Measurements from ENCODE around the gene ITK. TPM values are rescaled to one million over a fixed set of nuclear protein-coding genes. Genes with fewer than 3 reads are reported as not detected.

ITK gene
- polyA plus RNA-seq, 1 donor (not counting 4 experiments of a cell fraction or from before 2014, with no cell fraction given): not detected

GRCh38 chr5:157188270-157188669 is 7.6 kb downstream of the ITK start:
- no peaks in the 10 kb centered on the region for H3K27me3 ChIP-seq (ENCODE audit: control insufficient read depth, extremely low read depth, insufficient read depth, low read length)
- dilution Hi-C loops (cut with MboI; ENCODE audit: extremely low pct_ligation_motif_present, low sequenced_read_pairs): no loop called here

GRCh38 chr5:157189223-157189622 is 8.6 kb downstream of the ITK start:
- Histone ChIP-seq H3K27me3 (ENCODE audit: control insufficient read depth, extremely low read depth, insufficient read depth, low read length) (no peaks in the 10 kb centered on the region), H2AFZ (ENCODE audit: control insufficient read depth, low read length) (no peak overlapping the region)
- no peak for FAIRE-seq

More at GRCh38 chr5:157188270-157188669, 7.6 kb downstream of the ITK start:
- no peaks in the 10 kb centered on the region for H3K9me3 ChIP-seq (ENCODE audit: control insufficient read depth, low read depth, low read length)
- no peak overlapping the region for H2AFZ ChIP-seq (ENCODE audit: control insufficient read depth, low read length)
- no peak overlapping the region for H3K27ac ChIP-seq (ENCODE audit: control insufficient read depth, insufficient read depth, low read length)
- FAIRE-seq (no peak), DNase-seq (ENCODE audit: low read depth, low spot score) (no peak)
- H4K20me1 ChIP-seq (ENCODE audit: control insufficient read depth, extremely low read depth, insufficient read depth, low read length): no peaks in the 10 kb centered on the region
- H3K4me3 ChIP-seq (ENCODE audit: control insufficient read depth in 2 of 3, extremely low read depth in 1 of 3, insufficient read depth in 2 of 3, low read depth in 1 of 3, low read length in 3 of 3): no peak overlapping the region
- H3K36me3 ChIP-seq (ENCODE audit: control insufficient read depth in 2 of 2, extremely low read depth in 1 of 2, insufficient read depth in 2 of 2, low read length in 2 of 2): no peaks in the 10 kb centered on the region
- no peaks in the 10 kb centered on the region for H3K79me2 ChIP-seq (ENCODE audit: control insufficient read depth, insufficient read depth, low read length)
- H3K4me1 ChIP-seq (ENCODE audit: control insufficient read depth, extremely low read depth, insufficient read depth, low read length): no peaks in the 10 kb centered on the region
- H3K4me2 ChIP-seq (ENCODE audit: control insufficient read depth, extremely low read depth, insufficient read depth, low read depth, low read length): no peak overlapping the region
- TF ChIP-seq EZH2 (IDR thresholded peaks at IDR 0.05; ENCODE audit: low read length): no peak
- TF ChIP-seq, protein P1, sequence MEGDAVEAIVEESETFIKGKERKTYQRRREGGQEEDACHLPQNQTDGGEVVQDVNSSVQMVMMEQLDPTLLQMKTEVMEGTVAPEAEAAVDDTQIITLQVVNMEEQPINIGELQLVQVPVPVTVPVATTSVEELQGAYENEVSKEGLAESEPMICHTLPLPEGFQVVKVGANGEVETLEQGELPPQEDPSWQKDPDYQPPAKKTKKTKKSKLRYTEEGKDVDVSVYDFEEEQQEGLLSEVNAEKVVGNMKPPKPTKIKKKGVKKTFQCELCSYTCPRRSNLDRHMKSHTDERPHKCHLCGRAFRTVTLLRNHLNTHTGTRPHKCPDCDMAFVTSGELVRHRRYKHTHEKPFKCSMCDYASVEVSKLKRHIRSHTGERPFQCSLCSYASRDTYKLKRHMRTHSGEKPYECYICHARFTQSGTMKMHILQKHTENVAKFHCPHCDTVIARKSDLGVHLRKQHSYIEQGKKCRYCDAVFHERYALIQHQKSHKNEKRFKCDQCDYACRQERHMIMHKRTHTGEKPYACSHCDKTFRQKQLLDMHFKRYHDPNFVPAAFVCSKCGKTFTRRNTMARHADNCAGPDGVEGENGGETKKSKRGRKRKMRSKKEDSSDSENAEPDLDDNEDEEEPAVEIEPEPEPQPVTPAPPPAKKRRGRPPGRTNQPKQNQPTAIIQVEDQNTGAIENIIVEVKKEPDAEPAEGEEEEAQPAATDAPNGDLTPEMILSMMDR (optimal IDR thresholded peaks at IDR 0.05 in 1 of 3, IDR thresholded peaks at IDR 0.05 in 1 of 3, conservative IDR thresholded peaks at IDR 0.05 in 1 of 3; ENCODE audit: extremely low read depth in 1 of 3, insufficient read depth in 2 of 3, low read length in 3 of 3): no peak
- H3K9ac ChIP-seq (ENCODE audit: control insufficient read depth, extremely low read depth, insufficient read depth, low read length): no peak overlapping the region
- no peaks in the 10 kb centered on the region for H3K9me1 ChIP-seq (ENCODE audit: control insufficient read depth, extremely low read depth, insufficient read depth, low read length)

More at GRCh38 chr5:157189223-157189622, 8.6 kb downstream of the ITK start:
- no peak overlapping the region for H3K27ac ChIP-seq (ENCODE audit: control insufficient read depth, insufficient read depth, low read length)
- H3K9me3 ChIP-seq (ENCODE audit: control insufficient read depth, low read depth, low read length): no peaks in the 10 kb centered on the region
- no peaks in the 10 kb centered on the region for H3K79me2 ChIP-seq (ENCODE audit: control insufficient read depth, insufficient read depth, low read length)
- H3K9ac ChIP-seq (ENCODE audit: control insufficient read depth, extremely low read depth, insufficient read depth, low read length): no peak overlapping the region
- no peaks in the 10 kb centered on the region for H4K20me1 ChIP-seq (ENCODE audit: control insufficient read depth, extremely low read depth, insufficient read depth, low read length)
- H3K9me1 ChIP-seq (ENCODE audit: control insufficient read depth, extremely low read depth, insufficient read depth, low read length): no peaks in the 10 kb centered on the region
- H3K4me2 ChIP-seq (ENCODE audit: control insufficient read depth, extremely low read depth, insufficient read depth, low read depth, low read length): no peak overlapping the region
- H3K4me3 ChIP-seq (ENCODE audit: control insufficient read depth in 2 of 3, extremely low read depth in 1 of 3, insufficient read depth in 2 of 3, low read depth in 1 of 3, low read length in 3 of 3): no peak overlapping the region
- dilution Hi-C loops (cut with MboI; ENCODE audit: extremely low pct_ligation_motif_present, low sequenced_read_pairs): no loop called here
- H3K4me1 ChIP-seq (ENCODE audit: control insufficient read depth, extremely low read depth, insufficient read depth, low read length): no peaks in the 10 kb centered on the region
- DNase-seq (ENCODE audit: low read depth, low spot score): no peak
- TF ChIP-seq, protein P1 (optimal IDR thresholded peaks at IDR 0.05 in 1 of 3, IDR thresholded peaks at IDR 0.05 in 1 of 3, conservative IDR thresholded peaks at IDR 0.05 in 1 of 3; ENCODE audit: extremely low read depth in 1 of 3, insufficient read depth in 2 of 3, low read length in 3 of 3): no peak
- no peak for TF ChIP-seq EZH2 (IDR thresholded peaks at IDR 0.05; ENCODE audit: low read length)
- H3K36me3 ChIP-seq (ENCODE audit: control insufficient read depth in 2 of 2, extremely low read depth in 1 of 2, insufficient read depth in 2 of 2, low read length in 2 of 2): no peaks in the 10 kb centered on the region
